KOPT-K1 (cell line): ENCODE data around the gene CALHM5.

ENCODE experiments used
- H3K27ac ChIP-seq: fragments of 200-600 bp; sonication (generic); 2 replicates; pipeline ENCODE4 v1.5.1; 2016; ENCODE audit warnings: antibody characterized with exemption, mild to moderate bottlenecking, low read depth, low read length; ENCODE audit not compliant: poor library complexity, severe bottlenecking
- H3K36me3 ChIP-seq: fragments of 200-600 bp; sonication (generic); 2 replicates; pipeline ENCODE4 v1.5.1; 2017; ENCODE audit warnings: antibody characterized with exemption, mild to moderate bottlenecking, low read length, moderate library complexity; ENCODE audit not compliant: insufficient read depth
- H3K9me3 ChIP-seq: fragments of 200-600 bp; sonication (generic); 2 replicates; pipeline ENCODE4 v1.5.1; 2017; ENCODE audit warnings: antibody characterized with exemption, low read length, mild to moderate bottlenecking; ENCODE audit not compliant: insufficient read depth, poor library complexity, severe bottlenecking

The CALHM5 gene

DNA sequence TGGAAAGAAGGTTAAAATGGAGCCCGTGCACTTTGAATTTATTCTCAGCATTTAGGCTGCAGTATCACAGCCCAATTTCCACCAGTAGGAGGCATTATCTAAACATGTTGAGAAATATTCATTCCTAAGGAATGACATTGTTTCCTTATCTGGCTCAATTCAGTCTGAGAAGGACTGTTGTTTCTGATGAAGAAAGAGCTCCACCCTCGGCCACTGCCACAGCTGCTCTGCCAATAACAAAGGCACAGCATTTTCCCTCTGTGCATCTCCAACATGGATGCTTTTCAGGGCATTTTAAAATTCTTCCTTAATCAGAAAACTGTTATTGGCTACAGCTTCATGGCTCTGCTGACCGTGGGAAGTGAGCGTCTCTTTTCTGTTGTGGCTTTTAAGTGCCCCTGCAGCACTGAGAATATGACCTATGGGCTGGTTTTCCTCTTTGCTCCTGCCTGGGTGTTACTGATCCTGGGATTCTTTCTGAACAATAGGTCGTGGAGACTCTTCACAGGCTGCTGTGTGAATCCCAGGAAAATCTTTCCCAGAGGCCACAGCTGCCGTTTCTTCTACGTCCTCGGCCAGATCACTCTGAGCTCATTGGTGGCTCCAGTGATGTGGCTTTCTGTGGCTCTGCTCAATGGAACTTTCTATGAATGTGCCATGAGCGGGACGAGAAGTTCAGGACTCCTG is at the start of gene CALHM5:
Gene CALHM5 (plus strand): TSS at position 216 of the 687 bp plus-strand sequence. CDS start 58 bp downstream, at position 274.
- no peak within 1 kb of the TSS for H3K27ac ChIP-seq
- H3K36me3 ChIP-seq, result no peaks in the 10 kb centered on the region
- no peaks in the 10 kb centered on the region for H3K9me3 ChIP-seq

- no peak overlapping the region for H3K27ac ChIP-seq
- peaks cover 5% of the 10 kb centered on the region for H3K9me3 ChIP-seq
- H3K36me3 ChIP-seq, result no peaks in the 10 kb centered on the region
Observed at GRCh38 chr6:116461932-116462885, 49.2 kb upstream of the CALHM5 start.

- H3K27ac ChIP-seq, result no peak overlapping the region
- H3K9me3 ChIP-seq, result peaks cover 5% of the 10 kb centered on the region
- no peaks in the 10 kb centered on the region for H3K36me3 ChIP-seq
Observed at GRCh38 chr6:116463301-116463700, 48.1 kb upstream of the CALHM5 start.

GRCh38 chr6:116465246-116465645 is 46.2 kb upstream of the CALHM5 start:
- Histone ChIP-seq H3K27ac (no peak overlapping the region), H3K36me3 (no peaks in the 10 kb centered on the region), H3K9me3 (peaks cover 5% of the 10 kb centered on the region)

DNA sequence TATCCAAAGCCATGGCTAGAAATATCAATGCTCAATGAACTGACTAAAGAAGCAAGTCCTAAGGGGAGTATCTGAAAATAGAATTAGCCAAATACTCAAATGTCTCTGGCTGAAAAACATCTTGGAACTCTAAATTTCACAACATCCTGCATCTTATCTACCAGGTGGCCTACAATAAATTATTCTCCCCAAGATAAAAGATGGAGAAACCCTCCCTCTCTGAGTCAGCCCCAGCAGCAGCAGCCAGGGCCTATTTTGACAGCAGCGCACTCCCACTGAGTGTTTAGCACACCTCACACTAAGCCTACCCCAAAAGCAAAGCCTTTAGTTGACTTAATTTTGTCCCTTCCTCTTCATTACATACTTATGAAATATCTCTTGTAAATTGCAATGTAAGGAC is 44.3 kb upstream of the CALHM5 start:
- Histone ChIP-seq H3K27ac (no peak overlapping the region), H3K36me3 (no peaks in the 10 kb centered on the region), H3K9me3 (peaks cover 4% of the 10 kb centered on the region)

GRCh38 chr6:116467514-116467913 is 43.9 kb upstream of the CALHM5 start:
- Histone ChIP-seq H3K9me3 (peaks cover under 1% of the 10 kb centered on the region), H3K36me3 (no peaks in the 10 kb centered on the region), H3K27ac (no peak overlapping the region)

DNA sequence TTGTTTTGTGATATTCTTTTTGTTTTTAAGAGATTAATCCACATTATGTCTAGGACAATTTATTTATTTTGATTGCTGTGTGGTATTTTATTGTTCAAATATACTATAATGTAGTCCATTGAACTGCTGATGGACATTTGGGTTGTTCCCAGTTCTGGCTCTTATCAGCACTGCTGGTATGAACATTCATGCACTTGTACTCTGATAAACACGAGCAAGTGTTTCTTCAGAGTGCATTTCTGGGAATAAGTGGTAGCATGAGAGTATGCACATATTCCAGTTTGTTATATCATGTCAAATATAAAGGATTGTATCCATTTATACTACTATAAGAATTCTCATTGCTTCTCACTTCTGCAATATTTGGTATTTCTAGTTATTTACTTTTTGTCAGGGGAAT is 43.1 kb upstream of the CALHM5 start:
- Histone ChIP-seq H3K27ac (no peak overlapping the region), H3K9me3 (no peaks in the 10 kb centered on the region), H3K36me3 (no peaks in the 10 kb centered on the region)

DNA sequence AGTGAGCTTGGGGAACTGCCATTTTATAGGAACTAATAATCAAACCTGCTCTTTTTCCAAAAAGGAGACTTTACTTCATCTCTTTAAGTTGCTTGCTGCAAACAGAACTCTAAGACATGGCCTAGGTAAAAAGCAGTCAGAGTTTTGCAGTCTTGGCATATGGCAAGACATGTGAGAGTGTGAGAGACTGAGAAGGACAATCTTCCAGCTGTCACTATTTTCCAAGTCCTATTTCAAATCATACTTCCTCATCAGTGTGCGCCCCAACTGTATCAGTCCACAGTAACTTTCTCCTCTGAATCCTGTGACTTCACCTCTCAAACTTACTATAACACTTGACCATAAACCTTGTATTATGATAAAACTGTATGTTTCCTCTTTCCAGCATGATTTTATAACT is 39.9 kb upstream of the CALHM5 start:
- Histone ChIP-seq H3K27ac (no peak overlapping the region), H3K36me3 (no peaks in the 10 kb centered on the region), H3K9me3 (no peaks in the 10 kb centered on the region)

DNA sequence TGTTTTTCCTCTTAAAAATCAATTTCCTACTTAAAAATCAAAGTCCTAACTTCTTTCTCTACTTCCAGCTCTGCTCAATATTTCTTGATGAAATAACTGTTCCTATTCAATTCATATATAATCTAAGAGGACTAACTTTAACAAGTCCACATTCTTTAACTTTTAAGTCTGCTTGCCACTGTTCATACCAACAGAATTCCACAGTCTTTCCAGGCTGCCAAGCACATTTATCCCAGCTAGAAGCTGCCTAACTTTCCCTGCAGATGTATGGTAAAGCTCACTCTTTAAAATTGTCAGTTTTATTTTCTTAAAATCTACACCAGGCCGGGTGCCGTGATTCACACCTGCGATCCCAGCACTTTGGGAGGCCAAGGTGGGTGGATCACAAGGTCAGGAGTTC is 38.7 kb upstream of the CALHM5 start:
- H3K27ac ChIP-seq, result no peak overlapping the region
- H3K9me3 ChIP-seq, result no peaks in the 10 kb centered on the region
- H3K36me3 ChIP-seq, result no peaks in the 10 kb centered on the region

DNA sequence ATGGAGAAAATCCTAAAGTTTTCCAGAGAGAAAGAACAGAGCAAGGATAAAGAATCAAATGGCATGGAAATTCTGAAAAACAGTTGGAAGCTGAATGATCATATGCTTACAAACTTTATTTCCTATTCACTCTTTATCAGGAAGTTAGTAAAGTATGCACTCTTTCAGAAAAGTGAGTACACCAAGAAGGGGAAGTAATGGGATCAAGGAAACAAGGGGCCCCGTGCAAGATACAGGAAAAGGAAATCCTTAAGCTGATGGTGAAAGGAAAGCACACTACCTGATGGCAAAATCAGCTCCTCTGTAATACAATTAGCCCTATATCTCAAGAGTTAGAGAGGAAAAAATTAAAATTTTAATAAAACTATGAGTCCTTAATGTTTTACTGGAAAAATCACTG is 36.3 kb upstream of the CALHM5 start:
- Histone ChIP-seq H3K36me3 (no peaks in the 10 kb centered on the region), H3K27ac (no peak overlapping the region), H3K9me3 (no peaks in the 10 kb centered on the region)

DNA sequence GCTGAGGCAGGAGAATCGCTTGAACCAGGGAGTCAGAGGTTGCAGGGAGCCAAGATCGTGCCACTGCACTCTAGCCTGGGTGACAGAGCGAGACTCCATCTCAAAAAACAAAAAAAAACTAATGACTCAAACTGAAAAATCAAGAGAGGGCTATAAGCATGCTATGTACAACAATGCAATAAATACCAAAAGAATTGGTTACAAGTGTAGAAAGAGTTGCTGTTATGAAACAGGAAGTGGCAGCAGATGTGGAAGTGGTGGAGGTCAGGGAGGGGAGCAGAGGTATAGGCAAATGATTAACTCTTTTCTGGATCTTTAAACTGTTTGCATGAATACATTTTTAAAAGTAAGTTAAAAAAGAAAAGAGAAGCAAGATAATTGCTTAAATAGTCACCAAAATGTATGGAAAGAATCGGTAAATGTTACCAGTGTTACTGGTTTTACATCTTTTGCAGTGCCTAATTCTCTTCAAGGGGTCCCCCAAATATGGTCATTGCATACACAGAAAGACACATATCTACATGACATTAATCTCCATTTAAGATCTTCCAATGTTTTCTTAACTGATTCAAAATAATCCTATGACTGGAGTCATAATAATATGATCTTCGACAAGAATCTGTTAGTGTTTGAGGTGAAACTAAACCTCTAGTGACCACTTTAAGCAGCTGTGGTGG is 35.3 kb upstream of the CALHM5 start:
- Histone ChIP-seq H3K36me3 (no peaks in the 10 kb centered on the region), H3K9me3 (no peaks in the 10 kb centered on the region), H3K27ac (no peak overlapping the region)

- Histone ChIP-seq H3K36me3 (no peaks in the 10 kb centered on the region), H3K9me3 (no peaks in the 10 kb centered on the region), H3K27ac (no peak overlapping the region)
Observed at GRCh38 chr6:116482780-116483179, 28.7 kb upstream of the CALHM5 start.

DNA sequence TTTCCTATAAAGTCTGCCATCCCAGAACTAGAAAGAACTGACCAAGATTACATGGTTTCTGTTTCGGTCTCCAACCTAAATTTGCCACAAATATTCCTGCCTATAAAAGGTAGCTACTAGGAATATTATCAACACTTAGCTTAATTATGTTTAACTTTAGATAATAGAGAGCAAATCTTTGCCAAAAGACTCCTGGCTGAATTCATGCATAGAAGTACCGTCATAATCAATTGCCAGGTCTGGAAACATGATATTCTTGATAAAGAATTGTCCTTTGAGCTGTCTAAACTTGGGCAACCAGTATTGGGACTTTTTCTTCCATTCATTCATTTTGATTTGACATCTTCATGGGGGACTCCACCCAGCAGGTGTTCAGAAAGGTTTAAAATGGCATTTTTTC is 27.8 kb upstream of the CALHM5 start:
- H3K27ac ChIP-seq, result no peak overlapping the region

GRCh38 chr6:116485559-116486184 is 25.8 kb upstream of the CALHM5 start:
- H3K9me3 ChIP-seq, result no peaks in the 10 kb centered on the region
- H3K36me3 ChIP-seq, result no peaks in the 10 kb centered on the region
- no peak overlapping the region for H3K27ac ChIP-seq

More for the DNA sequence above, 27.8 kb upstream of the CALHM5 start:
- no peaks in the 10 kb centered on the region for H3K9me3 ChIP-seq
- H3K36me3 ChIP-seq, result no peaks in the 10 kb centered on the region
